Stimulated activated CD4-positive, alpha-beta T cell treated with anti-CD3 and anti-CD28 coated beads, Interleukin-4, amount 100 ng/mL, for 4 hours (primary cell): ENCODE measurements around the gene AOPEP.
A peak's percentile ranks its signal among the peaks of the same experiment; 100 is the strongest.
"Not testable (repeated sequence)": the region's sequence is repeated elsewhere in the genome, so short reads cannot be mapped to it uniquely, and the experiment has no call there.

Experiments used
- DNase-seq, 2 experiments: peaks; one replicate each; pipeline ENCODE4 v3.0.0-alpha.2; 2020

The AOPEP gene

DNA sequence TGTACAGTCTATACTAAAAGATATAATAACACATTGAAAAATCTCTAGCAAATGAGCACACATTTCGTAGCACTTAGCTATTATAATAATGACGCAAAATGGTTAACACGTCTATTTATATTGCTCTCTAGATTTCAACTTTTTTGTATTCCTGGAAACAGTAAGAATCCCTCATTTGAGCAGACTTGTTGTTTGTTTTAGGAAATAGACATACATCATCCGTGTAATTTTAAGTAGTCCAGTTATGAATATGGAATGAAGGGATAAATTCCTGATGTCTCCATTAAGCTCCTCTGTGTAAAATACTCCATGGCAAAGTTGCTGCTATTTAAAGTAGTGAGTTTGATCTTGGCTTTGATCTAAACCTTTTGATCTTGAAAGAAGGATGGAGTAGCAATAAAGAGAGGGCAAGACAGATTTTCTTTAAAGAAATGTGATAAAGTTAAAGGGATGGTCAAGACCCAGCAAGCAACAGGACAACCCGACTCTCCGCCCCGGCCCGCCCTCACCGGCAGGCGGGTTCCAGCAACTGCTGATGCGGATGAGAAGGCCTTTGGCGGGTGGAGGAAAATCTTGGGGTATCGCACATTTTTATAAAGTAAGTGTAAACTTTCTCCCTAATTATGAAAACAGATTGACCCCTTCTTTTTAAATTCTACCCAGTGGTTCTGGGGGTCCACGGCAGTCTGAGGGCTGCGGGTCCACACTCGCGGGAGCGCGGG, 277.4 kb downstream of the AOPEP start:
- DNase-seq: peak in 1 of 2 experiments; percentile 13

DNA sequence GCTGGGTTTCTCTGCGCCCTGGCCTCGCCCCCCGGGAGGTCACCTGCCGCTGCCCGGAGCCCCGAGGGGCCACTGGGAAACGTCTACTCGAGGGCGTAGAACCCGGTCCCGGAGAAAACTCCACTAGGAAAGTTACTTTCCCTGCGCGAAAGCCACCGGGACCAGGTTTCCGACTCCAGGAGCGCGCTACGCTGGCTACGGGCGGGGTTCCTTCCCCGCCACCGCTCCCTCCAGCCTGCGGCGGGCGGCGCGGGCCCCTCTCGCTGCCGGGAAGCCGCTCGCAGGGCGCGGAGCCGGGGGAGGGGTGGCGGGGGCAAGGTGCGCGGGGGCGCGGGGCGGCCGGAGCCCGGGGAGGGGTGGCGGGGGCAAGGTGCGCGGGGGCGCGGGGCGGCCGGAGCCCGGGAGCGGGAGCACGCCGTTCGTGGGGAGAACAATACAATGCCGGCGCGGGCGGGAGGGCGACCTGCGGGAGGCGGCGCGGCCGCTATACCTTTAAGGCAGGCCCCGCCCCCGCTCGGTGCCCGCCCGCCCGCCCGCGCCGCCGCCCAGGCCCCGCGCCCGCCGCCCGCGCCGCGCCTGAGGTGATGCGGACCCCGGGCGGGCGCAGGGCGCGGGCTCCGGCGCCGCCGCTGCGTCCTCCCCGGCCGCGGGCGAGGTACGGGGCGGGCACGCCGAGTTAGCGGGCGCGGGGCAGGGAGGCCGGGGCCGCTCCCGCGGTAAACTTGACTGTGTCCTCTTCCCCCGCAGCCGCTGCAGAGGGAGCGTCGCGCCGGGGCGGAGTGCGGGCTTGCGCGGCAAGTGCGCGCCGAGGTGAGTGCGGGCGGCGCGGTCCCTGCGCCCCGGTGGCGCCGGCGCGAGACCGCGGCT, 278.1 kb downstream of the AOPEP start:
- peak; percentile 10 to 32 for DNase-seq

DNA sequence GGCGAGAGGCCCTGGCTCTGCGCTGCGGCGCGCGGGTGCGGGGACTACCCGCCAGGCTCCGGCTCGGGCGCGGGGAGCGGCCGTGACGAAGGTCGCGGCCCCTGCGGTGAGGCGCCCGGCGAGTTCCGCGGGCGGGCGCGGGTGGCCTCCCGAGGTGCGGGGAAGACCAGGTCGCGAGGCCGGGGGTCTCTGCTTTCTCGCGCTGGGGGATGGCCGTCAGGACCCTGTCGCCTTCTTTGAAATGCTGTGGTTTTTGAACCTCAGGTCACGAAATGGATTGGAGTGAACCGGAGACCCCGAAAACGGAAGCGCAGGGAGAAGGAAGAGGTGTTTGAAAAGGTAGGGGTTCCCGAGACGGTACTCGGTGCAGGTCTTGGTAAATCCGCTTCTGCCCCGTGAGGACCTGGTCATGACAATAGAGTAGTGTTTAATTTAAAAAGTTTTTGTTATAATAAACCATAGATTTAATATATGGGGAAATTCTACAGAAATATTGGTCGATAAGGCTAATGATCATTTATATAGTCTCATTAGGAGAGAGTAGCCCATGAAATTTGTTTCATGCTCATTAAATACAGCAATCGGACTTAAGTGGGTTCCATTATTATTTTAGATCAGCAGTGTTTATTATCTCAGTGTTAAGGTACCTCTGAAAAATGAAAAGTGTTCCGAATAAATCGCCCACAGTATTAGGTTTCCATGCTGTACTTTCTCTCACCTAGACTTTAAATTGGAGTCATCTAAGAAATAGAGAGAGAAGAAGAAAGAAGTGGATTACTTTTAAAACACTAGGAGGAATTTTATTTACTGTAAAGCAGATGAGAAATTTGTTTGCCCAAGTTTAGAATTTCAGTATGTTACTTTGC, 279.0 kb downstream of the AOPEP start:
- no peak for DNase-seq

DNA sequence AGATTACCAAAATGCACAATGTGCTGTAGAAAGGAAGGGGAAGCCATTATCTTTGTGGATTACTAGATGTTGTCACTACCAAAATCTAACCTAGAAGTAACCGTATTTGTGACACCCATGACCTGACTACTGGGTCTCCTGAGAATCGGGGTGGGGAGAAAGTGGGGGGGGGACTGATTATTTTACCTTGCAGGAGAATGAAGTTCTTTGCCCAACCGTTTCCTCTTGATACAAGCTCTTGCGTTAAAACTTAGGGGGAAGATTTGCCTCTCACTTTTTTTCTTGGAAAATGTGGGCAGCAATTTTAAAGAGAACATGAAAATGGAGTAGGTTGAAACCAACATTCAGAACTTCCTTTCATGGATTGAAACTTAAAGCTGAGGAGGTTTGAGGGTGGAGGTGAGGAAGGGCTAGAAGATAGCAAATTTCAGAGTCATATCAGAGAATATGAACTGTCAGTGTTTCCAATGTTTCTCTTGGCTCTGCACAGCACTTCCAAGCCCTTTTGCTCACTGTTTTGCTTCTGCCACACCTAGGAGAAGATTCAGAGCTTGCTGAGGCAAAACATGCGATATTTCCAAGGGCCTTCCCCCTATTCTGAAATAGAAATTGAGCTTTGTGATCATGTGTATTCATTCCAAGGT, 280.8 kb downstream of the AOPEP start:
- DNase-seq: no peak

DNA sequence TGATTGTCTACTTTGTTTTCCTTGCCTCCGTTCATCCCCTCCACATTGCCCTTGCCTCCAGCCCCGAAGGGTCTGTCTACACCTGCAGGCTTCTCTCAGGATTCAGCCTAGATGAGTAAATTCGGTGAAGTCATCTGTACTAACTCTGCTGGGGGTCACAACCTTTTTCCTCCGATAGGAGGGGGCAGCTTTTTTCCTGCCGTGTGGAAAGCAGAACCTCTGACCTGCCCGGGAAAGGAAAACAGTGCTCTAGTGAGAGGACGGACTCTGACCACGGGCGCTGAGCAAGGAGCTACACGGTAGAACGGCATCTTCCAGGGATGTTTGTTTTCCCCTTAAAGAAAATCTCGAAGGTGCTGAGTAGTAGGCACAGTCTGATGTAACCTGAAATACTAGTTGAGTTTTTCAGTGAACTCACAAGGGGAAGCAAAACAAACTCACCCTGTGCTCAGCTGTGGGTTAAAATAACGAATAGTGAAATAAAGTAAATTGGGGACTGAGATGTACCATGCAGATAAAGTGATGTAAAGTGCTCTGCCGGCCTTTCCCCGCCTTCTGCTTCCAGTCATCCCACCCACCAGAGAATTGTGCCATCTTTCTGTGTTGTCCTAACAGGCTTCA, 281.8 kb downstream of the AOPEP start:
- no peak for DNase-seq

DNA sequence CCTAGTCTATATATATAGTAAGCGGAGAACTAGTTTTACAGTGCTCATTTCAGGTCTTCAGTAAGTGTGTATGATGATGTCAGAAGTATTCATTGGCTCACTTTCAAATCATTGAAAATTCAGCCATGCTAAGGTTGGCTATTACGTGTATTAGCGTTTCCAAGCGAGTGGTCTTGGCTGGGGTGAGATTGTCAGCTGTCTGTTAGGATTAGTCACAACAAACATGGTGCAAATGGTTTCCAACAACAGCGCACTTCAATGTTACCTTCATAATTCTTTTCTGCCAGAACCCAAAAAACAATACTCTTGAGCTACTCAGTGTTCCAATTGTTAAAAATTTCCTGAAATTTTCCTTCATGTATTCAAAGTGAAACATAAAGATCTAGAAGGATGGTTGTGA, 283.0 kb downstream of the AOPEP start:
- no peak for DNase-seq

DNA sequence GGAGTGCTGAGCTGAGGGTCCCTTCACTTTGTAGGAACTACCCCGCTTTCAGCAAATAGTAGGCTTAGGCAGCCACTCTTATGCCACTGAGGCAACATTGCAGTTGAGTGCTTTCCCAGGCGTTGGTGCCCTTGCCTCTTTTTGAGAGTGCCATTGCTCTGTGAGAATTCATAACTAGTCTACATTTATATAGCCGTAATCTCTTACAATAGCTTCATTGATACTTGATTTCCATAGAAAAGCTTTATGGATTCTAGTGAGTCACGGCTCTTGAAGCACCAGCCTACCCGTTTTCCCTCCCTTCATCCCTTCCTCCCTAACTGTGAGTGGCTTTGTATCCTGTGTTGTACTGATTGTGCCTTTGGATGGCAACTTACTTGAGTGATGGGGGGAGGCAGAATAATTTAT, 283.9 kb downstream of the AOPEP start:
- DNase-seq: no peak

DNA sequence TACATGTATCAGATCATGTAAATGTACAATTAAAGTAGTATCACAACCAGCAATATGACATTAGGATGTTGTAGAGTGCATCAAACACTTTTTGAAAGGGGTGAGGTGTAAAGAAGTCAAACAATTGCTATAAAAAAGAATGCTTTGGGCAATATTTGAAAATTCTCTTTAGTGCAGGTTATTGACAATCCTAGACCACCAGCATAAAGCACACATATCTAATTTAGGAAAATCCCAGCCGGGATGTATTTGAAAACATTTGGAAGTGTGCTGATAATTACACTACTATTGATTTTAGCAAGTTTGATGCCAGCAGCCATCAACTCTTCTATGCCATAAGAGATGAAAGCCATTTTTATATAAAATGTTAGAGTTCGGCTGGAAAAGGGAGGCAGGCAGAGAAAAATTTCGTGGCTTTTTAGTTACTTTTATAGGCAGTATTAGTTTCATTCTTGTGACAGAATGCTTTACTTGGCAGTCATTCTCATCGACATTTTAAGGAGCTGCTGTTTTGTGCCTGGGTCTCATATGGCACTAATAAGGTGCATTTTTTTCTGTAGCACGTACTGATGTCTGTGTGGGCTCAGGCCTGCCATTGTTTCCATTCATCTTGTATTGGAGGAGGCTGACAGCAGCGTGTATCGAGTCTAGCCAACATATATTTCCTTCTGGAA, 285.7 kb downstream of the AOPEP start:
- no peak for DNase-seq

DNA sequence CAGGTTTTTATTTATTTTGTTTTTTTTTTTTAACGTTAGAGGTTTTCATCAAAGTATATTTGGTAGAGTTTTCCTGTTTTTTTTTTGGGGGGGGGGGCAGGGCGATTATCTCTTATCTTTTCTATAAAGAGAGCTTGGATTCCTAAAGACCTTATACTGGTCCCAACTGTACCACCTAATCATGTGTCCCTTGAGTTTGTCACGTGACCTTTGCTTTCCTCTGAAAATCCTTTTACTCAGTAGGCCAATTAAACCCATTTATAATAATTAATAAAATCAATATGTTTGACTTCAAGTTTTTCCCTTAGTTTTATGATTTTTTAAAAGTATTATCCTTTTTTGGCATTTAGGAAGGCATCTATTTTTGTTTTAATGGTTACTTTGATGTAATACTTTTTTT, 286.4 kb downstream of the AOPEP start:
- DNase-seq: no peak

DNA sequence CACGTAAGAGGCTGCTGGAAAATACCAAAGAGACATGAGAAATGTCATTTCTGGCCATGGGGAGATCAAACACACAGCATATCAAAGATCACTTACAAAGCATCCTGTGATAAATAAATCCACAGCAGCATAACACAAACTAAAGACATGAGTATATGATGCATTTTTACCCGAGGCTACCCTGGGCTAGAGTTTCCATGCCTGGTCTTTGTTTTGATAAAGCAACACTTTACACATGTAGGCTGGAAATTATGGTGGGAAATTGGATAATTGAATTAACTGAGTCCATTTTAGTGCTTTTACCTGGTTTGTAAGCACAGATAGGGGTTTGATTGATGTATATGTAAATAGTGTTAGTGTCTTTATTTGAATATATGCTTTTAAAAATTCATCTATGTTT, 288.4 kb downstream of the AOPEP start:
- DNase-seq: no peak

DNA sequence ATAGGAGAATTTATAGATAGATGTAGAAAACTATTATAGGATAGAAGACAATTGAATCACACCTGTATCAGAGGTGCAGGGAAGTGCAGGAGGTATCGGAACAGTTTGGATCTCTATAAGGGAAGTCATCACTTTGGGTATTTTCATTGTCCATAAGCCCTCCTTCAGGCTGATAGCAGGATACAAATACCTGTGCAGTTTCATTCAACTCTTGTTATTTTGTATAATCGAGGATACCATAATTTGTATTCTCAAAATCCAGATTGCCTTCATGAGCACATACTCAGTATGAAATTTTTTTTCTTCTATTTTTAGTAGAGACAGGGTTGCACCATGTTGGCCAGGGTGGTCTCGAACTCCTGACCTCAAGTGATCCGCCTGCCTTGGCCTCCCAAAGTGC, 289.1 kb downstream of the AOPEP start:
- no peak for DNase-seq

DNA sequence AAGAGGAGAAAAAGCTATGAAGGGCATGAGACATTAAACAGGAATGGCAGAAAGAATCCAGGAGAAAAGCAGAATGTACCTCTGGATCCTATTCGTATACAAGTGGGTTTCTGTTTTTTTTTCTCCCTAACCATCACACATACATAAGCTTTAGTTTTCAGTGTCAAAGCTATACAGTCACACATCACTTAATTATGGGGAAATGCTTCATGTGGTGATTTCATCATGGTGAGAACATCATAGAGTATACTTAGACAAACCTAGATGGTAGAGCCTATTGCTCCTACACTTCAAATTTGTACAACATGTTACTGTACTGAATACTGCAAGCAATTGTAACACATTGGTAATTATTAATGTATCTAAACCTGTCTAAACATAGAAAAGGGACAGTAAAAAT, 290.6 kb downstream of the AOPEP start:
- no peak for DNase-seq

DNA sequence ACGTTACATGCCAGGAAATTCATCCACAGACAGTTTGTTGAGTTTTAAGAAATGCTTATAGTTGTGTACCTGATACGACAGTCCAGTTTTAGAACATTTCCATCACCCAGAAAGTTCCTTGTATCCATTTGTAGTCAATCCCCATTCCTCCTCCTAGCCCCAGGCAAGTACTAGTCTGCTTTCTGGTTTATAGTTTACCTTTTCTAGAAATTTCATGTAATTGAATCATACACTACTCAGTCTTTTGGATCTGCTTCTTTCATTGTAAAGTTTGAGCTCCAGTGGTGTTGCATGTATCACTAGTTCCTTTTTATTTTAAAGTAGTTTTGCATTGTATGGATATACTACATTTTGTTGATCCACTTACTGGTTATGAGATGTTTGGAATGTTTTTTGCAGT, 291.2 kb downstream of the AOPEP start:
- DNase-seq: no peak

DNA sequence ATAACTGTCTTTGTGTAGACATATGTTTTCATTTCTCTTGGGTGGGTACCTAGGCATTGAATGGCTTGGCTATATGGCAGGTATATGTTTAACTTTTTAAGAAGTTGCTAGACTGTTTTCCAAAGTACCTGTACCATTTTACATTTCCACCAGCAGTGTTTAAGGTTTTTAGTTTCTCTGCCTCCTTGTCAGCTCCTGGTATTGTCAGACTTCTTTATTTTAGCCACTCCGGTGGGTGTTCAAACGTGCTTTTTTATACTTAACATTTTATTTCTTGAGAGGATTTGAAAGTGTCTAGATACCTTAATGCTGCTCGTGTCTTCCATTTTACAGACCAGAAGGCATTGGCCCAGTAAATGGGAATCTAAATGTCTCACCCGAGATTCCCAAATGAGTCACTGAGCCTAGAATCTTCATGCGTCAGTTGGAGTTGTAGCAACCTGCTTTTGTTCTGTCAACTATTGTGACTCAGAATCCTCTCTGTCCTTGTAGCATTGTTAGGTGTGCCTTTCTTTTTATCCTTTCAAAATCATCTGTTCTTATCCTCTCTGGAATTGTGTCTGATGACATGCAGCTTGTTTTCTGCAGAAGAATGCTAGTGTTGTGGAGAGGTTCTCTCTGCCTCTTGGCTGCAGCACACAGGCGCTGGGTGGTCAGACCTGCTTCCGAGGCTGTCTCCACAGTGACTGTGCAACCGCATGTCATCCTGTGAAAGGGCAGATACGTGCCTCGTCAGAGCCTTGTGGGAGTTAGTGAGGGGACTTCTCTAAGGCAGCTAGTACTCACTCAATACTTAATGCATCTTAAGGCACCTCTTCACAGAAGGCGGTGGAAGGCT, 291.8 kb downstream of the AOPEP start:
- DNase-seq: no peak

DNA sequence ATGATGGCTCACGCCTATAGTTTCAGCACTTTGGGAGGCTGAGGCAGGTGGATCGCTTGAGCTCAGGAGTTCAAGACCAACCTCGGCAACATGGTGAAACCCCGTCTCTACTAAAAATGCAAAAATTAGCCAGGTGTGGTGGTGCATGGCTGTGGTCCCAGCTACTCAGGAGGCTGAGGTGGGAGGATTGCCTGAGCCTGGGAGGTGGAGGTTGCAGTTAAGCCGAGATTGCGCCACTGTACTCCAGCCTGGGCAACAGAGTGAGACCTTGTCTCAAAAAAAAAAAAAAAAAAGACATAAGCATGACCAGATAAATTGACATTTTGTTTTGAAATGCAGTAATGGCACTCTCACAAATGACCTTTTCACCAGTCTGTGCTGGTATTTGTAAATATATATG, 294.1 kb downstream of the AOPEP start:
- not testable (repeated sequence) for DNase-seq

DNA sequence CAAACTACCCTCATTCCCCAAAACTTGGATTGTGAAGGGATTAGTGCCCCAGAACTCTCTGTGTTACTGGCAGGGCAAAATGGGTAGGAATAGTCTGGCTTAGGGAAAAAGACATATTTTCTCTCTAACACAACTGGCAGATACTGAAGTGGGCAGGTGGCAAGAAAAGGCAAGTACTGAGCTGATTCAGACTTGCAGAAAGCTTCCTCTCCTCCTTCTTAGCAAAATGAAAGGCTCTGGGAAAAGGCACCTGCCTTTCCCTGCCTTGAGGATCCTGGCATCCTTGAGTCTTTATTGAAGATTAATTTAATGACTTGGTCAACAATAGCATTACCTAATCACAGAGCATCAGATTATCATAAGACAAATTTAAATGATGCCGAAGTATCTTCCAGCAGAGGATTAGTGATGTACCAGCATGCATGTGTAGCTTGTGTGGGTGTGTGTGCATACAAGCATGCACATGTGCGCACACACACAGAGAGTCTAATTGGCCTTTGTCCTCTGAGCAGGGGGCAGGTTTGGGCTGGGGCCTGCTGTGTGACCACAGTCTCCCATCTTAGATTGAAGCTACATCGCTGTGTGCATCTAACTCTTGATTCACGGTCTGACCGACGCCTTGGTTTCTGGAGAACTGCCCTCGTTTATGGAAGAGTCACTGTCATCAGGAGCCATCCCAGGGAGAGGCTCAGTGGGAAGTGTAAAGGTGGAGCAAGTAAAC, 294.8 kb downstream of the AOPEP start:
- no peak for DNase-seq

DNA sequence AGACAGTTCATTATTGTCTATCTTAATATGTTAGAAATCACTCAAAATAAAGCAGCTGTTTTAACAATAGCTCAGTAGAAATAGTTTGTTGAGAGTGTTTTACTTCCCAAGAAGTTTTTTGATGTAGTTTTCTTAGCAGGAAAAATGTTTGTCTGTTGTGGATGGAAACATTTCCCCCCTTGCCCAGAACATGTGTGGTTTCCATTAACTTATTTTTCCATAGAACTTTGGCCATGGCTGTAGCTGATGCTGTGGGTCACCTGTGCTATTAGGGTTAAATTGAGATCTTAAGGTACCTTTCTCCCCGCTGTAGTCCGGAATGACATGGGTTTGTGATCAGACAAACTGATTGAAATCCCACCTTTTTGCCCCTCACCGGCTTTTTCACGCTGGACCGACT, 296.2 kb downstream of the AOPEP start:
- no peak for DNase-seq

DNA sequence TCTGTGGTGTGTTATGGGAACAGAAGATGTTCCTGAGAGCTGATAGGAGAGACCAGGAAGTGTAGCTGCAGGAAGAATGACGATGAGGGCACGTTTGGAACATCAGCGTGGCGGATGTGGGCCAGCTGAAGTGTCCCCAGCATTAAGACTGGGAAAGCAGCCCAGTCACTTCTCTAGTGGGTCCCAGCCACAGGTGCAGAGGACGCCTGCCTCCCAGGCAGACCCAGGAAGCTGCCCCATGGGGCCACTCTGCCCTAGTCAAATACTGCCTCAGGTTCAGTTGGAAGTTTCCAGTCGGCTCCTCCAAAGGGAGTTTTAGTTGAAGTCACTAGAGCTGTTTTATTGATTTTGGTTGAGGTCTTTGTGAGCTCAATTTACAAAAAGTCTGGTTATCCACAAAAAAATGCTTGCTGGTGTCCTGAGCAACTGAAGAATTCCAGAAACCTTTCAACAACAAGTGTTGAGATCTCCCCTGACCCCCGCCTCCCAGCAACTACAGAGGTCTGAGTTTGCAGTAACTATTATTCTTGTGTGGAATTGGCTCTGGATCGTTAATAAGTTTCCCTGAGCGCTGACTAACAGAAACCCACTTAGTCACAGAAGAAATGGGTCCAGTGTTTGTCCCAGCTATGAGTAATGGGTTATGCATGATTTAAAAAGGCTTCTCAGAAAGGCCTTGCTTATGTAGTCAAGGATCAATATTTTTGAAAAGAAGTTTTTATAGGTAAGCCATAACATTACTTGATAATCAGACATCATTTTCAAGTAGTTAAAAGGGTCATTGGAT, 296.9 kb downstream of the AOPEP start:
- DNase-seq: no peak

DNA sequence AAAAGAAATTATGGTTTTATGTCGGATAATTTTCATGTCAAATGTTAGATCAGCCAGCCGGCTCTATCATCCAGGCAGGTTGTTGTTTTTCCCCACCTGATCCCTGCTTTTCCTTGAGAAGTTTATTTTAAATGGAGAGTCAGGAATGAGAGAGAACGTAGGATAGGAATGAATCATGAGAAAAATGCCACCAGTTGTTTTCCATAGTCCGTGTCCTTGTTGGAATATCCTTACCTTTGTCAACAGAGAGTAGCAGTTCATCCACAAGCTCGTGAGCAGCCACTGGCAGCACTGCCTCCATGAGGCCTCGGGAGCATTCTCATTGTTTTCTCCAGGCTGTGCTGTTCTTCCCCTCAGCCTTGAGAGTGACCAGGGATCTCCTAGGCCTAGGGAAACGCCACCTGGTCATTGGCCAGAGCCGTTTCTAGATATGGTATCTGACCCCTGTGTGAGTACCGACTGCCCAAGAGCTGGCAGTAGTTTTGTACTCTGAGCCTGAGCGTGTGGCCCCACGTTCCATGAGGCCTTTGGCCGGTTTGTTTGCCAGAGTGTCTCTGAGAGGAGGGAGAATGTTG, 297.7 kb downstream of the AOPEP start:
- DNase-seq: no peak
